ENCODE data around the gene RFX2. TPM values are rescaled to one million over a fixed set of nuclear protein-coding genes. Genes with fewer than 3 reads are reported as not detected.

RFX2 gene
- total and polyA plus RNA-seq, 10 of the 15 experiments (the other 5 are each of a cell fraction or from before 2014, with no cell fraction given), result 3.2 to 9.8 (median 4.7) TPM

GRCh38 chr19:5977785-5978605 lies 132.3 kb downstream of the RFX2 start, which contains the start of gene RANBP3 (continued):
- TF ChIP-seq NRF1 (conservative IDR thresholded peaks at IDR 0.05; ENCODE audit: low read depth, low read length) (peak; percentile 99), ATF3 (IDR thresholded peaks at IDR 0.05; ENCODE audit: borderline replicate concordance, extremely low read depth, low read depth, low read length) (peak; percentile 43; the same call in 1 of the 2 replicates), ZZZ3 (IDR thresholded peaks at IDR 0.05; ENCODE audit: control insufficient read depth, insufficient read length, low read depth) (no peak), SMARCA5 (IDR thresholded peaks at IDR 0.05) (no peak), POLR2AphosphoS2 (IDR thresholded peaks at IDR 0.05; ENCODE audit: low read depth, low read length) (0 out of 2 replicates have a peak, but pooled peaks have one; percentile 32), EED (IDR thresholded peaks at IDR 0.05; ENCODE audit: low read depth) (0 out of 2 replicates have a peak, but pooled peaks have one; percentile 51), PKNOX1 (IDR thresholded peaks at IDR 0.05) (peak; percentile 25; the same call in 1 of the 2 replicates), JUNB (IDR thresholded peaks at IDR 0.05) (no peak), TAF1 (IDR thresholded peaks at IDR 0.05; ENCODE audit: borderline replicate concordance, low read depth, low read length) (peak; percentile 98), PAX5 (IDR thresholded peaks at IDR 0.05; ENCODE audit: borderline replicate concordance, low read depth, low read length) (peak; percentile 29; the same call in 1 of the 2 replicates), CBFB (IDR thresholded peaks at IDR 0.05; ENCODE audit: low read depth) (0 out of 2 replicates have a peak, but pooled peaks have one; percentile 58), DPF2 (IDR thresholded peaks at IDR 0.05) (0 out of 2 replicates have a peak, but pooled peaks have one; percentile 24), SIX5 (IDR thresholded peaks at IDR 0.05; ENCODE audit: low read depth, low read length, severe bottlenecking) (peak; percentile 29), IKZF2 (IDR thresholded peaks at IDR 0.05) (peak; percentile 46 to 54; a peak in 3 of 4 replicates), ETV6 (conservative IDR thresholded peaks at IDR 0.05 in 1 of 2, IDR thresholded peaks at IDR 0.05 in 1 of 2; ENCODE audit: borderline replicate concordance in 1 of 2, low read depth in 1 of 2) (no peak), PML (IDR thresholded peaks at IDR 0.05; ENCODE audit: low read length) (peak; percentile 41; the same call in 1 of the 2 replicates), ZNF207 (IDR thresholded peaks at IDR 0.05; ENCODE audit: borderline replicate concordance) (peak; percentile 34; the same call in 1 of the 2 replicates), E2F4 (IDR thresholded peaks at IDR 0.05; ENCODE audit: low read depth, low read length) (peak; percentile 84), ASH2L (IDR thresholded peaks at IDR 0.05; ENCODE audit: borderline replicate concordance, low read depth) (0 out of 2 replicates have a peak, but pooled peaks have one; percentile 32), SIN3A (IDR thresholded peaks at IDR 0.05; ENCODE audit: low read depth, low read length) (peak; percentile 68; the same call in 1 of the 2 replicates), HCFC1 (IDR thresholded peaks at IDR 0.05; ENCODE audit: low read length) (peak; percentile 27; the same call in 1 of the 2 replicates), RELB (IDR thresholded peaks at IDR 0.05; ENCODE audit: low read depth) (peak; percentile 87), LARP7 (IDR thresholded peaks at IDR 0.05) (peak; percentile 78), GATAD2B (conservative IDR thresholded peaks at IDR 0.05; ENCODE audit: low read depth) (0 out of 2 replicates have a peak, but pooled peaks have one; percentile 62), STAT1 (conservative IDR thresholded peaks at IDR 0.05) (0 out of 2 replicates have a peak, but pooled peaks have one; percentile 49), TCF7 (IDR thresholded peaks at IDR 0.05; ENCODE audit: borderline replicate concordance) (no peak), RB1 (IDR thresholded peaks at IDR 0.05; ENCODE audit: borderline replicate concordance) (peak; percentile 96), NBN (IDR thresholded peaks at IDR 0.05) (peak; percentile 11)
